ENCODE data around the gene CASK.
A peak's percentile ranks its signal among the peaks of the same experiment; 100 is the strongest.
"Not testable (repeated sequence)": the region's sequence is repeated elsewhere in the genome, so short reads cannot be mapped to it uniquely, and the experiment has no call there.

CASK gene

DNA sequence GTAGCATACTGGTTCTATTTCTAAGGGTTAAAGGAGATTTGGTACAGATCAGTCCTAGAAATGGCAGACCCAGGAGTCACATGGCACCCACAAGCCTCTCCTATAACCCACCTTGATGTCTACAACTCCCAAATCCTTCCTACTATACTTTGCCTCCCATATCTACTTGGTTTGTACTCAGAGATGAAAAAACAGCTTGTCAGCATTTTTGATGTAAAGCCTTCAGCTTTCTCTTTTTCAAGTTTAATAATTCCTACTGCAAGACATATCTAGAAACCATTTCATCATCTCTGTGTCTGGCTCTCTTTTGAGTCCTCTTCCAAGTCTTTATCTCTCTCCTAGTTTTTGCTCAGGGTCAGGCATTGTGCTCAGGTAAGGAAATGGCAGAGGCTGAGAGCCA, 393.3 kb downstream of the CASK start:
- Mint-ChIP-seq H3K9me3 (no peaks in the 10 kb centered on the region), H3K36me3 (peaks cover 3% of the 10 kb centered on the region), H3K4me1 (no peaks in the 10 kb centered on the region), H3K4me3 (no peak overlapping the region), H3K27me3 (no peaks in the 10 kb centered on the region), H3K27ac (no peak overlapping the region)

GRCh38 chrX:41529221-41529620, 394.1 kb downstream of the CASK start:
- Mint-ChIP-seq H3K36me3 (peaks cover 3% of the 10 kb centered on the region), H3K4me1 (no peaks in the 10 kb centered on the region), H3K9me3 (no peaks in the 10 kb centered on the region), H3K27me3 (no peaks in the 10 kb centered on the region), H3K4me3 (no peak overlapping the region), H3K27ac (peak overlapping the region; percentile 62)

DNA sequence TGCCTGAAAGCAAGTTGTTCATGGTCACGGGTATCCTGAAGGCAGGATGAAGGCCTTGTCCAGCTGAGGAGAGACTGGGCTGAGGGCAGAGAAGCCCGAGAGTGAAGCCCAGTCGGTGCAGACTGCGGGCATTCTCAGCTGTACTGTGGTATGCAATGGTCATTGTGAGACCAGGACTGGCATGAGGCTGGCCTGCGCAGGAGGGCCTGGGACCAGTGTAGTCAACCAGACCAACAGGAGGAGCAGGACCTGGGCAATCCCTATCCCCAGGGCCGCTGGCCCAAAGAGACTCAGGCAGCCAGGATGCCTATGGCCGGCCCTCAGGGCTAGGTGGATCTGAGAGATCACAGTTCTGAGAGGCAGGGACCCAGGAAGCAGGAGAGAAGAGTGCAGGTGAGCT, 394.6 kb downstream of the CASK start:
- Mint-ChIP-seq H3K27me3 (no peaks in the 10 kb centered on the region), H3K27ac (peak overlapping the region; percentile 62), H3K4me3 (no peak overlapping the region), H3K4me1 (no peaks in the 10 kb centered on the region), H3K36me3 (peaks cover 1% of the 10 kb centered on the region), H3K9me3 (no peaks in the 10 kb centered on the region)

DNA sequence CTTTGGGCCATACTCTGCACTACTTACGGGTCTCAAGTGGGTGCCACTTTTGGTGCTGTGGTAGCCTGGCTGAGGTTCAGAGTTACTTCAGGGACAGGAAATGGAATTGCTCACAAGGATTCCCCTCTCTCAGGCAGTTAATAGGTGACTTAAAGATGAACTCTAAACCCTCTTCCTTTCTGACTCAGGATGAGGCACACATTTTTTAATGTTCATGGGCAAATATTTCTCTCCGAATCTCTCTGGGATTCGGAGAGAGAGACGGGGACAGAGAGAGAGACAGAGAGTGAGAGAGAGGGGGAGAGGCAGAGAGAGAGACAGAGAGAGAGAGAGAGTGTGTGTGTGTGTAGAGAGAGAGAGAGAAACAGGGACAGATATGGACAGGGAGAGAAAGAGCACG, 396.4 kb downstream of the CASK start:
- Mint-ChIP-seq H3K27ac (no peak overlapping the region), H3K9me3 (no peaks in the 10 kb centered on the region), H3K4me1 (no peaks in the 10 kb centered on the region), H3K36me3 (peaks cover 1% of the 10 kb centered on the region), H3K27me3 (no peaks in the 10 kb centered on the region), H3K4me3 (no peak overlapping the region)

- Mint-ChIP-seq H3K4me1 (no peaks in the 10 kb centered on the region), H3K36me3 (peaks cover 1% of the 10 kb centered on the region), H3K9me3 (no peaks in the 10 kb centered on the region), H3K4me3 (no peak overlapping the region), H3K27ac (no peak overlapping the region), H3K27me3 (no peaks in the 10 kb centered on the region)
Measured at GRCh38 chrX:41526271-41526670, 397.1 kb downstream of the CASK start.

DNA sequence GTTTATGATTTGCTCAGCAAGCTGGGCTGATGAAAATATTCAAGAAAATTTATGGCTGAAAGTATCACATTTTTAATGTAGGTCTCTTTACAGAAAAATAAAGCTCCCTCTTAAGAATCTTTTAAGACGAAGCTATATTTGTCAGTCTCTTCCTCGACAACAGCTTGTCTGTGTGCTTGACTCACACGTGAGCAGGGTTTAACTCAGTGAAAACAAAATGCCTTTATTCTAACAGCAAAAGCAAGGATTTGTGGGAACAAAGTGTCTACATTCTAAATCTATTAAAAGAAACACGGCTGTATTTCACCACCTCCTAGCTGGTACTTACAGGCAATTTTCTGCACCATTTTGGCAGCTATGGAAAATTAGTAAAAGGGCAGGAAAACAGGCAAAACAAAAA, 400.7 kb downstream of the CASK start:
- Mint-ChIP-seq H3K9me3 (no peaks in the 10 kb centered on the region), H3K4me1 (peaks cover 8% of the 10 kb centered on the region), H3K36me3 (no peaks in the 10 kb centered on the region), H3K27me3 (no peaks in the 10 kb centered on the region), H3K4me3 (no peak overlapping the region), H3K27ac (no peak overlapping the region)

GRCh38 chrX:41522081-41522480, 401.3 kb downstream of the CASK start:
- no peak overlapping the region for H3K27ac Mint-ChIP-seq
- H3K27me3 Mint-ChIP-seq: no peaks in the 10 kb centered on the region
- H3K4me3 Mint-ChIP-seq: no peak overlapping the region
- H3K36me3 Mint-ChIP-seq: no peaks in the 10 kb centered on the region
- H3K9me3 Mint-ChIP-seq: no peaks in the 10 kb centered on the region
- peaks cover 8% of the 10 kb centered on the region for H3K4me1 Mint-ChIP-seq

- no peaks in the 10 kb centered on the region for H3K9me3 Mint-ChIP-seq
- H3K27ac Mint-ChIP-seq: no peak overlapping the region
- no peaks in the 10 kb centered on the region for H3K27me3 Mint-ChIP-seq
- no peak overlapping the region for H3K4me3 Mint-ChIP-seq
- H3K36me3 Mint-ChIP-seq: no peaks in the 10 kb centered on the region
- H3K4me1 Mint-ChIP-seq: peaks cover 8% of the 10 kb centered on the region
Measured at GRCh38 chrX:41519468-41519867, 403.9 kb downstream of the CASK start.

GRCh38 chrX:41518841-41519220, 404.5 kb downstream of the CASK start:
- H3K4me3 Mint-ChIP-seq: no peak overlapping the region
- no peaks in the 10 kb centered on the region for H3K36me3 Mint-ChIP-seq
- H3K27ac Mint-ChIP-seq: no peak overlapping the region
- H3K4me1 Mint-ChIP-seq: peaks cover 8% of the 10 kb centered on the region
- H3K27me3 Mint-ChIP-seq: no peaks in the 10 kb centered on the region
- H3K9me3 Mint-ChIP-seq: no peaks in the 10 kb centered on the region

DNA sequence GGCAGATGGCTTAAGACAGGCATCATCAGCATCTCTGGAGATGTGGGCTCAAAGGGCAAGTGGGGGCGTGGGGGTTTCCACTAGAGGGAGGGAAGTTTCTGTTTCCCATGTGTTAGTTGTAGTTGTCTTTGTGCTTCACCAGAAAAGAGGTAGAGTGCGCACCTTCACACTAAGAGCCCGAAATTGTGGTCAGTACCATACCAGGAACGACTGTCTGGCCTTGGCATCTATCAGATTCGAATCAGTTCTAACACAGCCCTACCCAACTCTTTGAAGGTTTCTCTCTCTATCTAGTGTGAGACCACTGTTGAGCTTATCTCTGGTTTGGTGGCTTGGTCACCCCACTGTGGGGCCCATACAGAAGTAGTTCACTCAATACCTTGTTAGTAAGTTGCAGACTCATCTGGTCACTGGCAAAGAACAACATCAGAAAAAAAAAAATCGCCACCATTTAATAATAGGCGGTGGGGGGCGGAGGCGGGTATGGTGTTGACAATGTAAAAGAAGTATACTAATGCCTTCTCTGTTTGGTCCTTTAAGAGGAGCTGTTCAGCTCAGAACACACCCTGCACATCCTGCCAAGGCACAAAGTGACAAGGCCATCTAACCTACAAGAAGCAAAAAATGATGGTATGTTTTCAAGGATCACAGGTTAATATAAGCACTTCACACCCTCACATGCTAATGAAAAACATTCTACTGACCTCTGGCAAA, 405.1 kb downstream of the CASK start:
- Mint-ChIP-seq H3K36me3 (no peaks in the 10 kb centered on the region), H3K9me3 (no peaks in the 10 kb centered on the region), H3K4me1 (peaks cover 8% of the 10 kb centered on the region), H3K27ac (no peak overlapping the region), H3K4me3 (no peak overlapping the region), H3K27me3 (no peaks in the 10 kb centered on the region)

DNA sequence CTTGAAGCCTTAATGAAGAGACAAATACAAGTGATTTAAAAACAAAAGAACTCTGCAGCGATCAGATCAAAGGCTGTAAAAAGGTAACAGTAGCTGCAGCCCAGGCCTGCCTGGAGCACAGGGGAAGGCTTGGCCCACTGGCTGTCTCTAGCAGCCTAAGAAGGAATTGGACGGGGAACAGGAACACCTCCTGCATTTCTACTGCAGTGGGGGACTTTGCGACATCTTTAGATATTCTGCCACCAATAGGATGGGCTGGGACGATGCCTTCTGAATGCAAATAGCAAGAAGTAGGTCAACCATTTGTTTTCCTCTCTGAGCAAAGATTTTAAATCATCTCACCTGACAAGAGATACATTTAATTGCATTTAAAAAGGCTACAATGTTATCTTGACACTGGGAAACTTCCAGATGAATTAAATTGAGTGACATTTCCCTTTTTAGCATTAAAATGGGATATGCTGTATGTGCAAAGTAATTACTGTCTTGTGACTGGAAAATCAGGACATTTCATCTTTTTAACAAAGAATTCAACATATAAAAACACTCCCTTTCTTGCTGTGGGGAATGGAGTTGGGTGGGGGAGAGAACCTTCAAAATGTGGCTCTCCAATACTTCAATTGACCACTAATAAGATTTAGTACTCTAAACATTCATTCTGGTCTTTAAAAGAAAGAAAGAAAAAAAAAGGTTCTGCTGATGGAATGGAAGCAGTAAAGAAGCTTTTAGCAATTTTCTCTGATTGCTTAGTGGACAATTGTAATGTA, 406.2 kb downstream of the CASK start:
- peaks cover 8% of the 10 kb centered on the region for H3K4me1 Mint-ChIP-seq
- no peak overlapping the region for H3K4me3 Mint-ChIP-seq
- no peak overlapping the region for H3K27ac Mint-ChIP-seq
- H3K9me3 Mint-ChIP-seq: no peaks in the 10 kb centered on the region
- H3K36me3 Mint-ChIP-seq: no peaks in the 10 kb centered on the region
- H3K27me3 Mint-ChIP-seq: no peaks in the 10 kb centered on the region

- H3K27me3 Mint-ChIP-seq: no peaks in the 10 kb centered on the region
- no peak overlapping the region for H3K4me3 Mint-ChIP-seq
- H3K27ac Mint-ChIP-seq: no peak overlapping the region
- peaks cover 8% of the 10 kb centered on the region for H3K4me1 Mint-ChIP-seq
- no peaks in the 10 kb centered on the region for H3K36me3 Mint-ChIP-seq
- H3K9me3 Mint-ChIP-seq: no peaks in the 10 kb centered on the region
Measured at GRCh38 chrX:41516456-41516855, 406.9 kb downstream of the CASK start.

GRCh38 chrX:41515376-41515775, 408.0 kb downstream of the CASK start:
- H3K4me3 Mint-ChIP-seq: no peak overlapping the region
- no peak overlapping the region for H3K27ac Mint-ChIP-seq
- H3K27me3 Mint-ChIP-seq: no peaks in the 10 kb centered on the region
- H3K9me3 Mint-ChIP-seq: no peaks in the 10 kb centered on the region
- no peaks in the 10 kb centered on the region for H3K36me3 Mint-ChIP-seq
- H3K4me1 Mint-ChIP-seq: peaks cover 8% of the 10 kb centered on the region

DNA sequence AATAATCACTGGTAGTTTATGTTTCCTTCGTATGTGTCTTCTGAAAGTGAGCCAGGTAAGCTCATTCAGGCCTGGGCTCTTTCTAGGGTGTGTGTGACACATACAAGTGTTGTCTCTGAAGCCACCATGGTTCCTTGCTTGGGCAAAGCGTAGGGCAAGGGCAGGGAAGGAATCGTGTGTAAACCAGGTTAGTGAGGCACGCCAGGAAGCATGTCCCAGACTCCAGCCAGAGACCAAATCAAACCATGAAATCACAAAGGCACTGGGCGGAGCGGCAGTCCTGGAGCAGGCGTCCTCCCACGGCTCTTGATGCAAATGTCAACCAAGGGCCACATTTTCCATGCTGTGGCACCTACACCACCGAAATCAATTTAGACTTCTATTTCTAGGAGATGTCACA, 409.2 kb downstream of the CASK start:
- Mint-ChIP-seq H3K27ac (no peak overlapping the region), H3K4me1 (peaks cover 8% of the 10 kb centered on the region), H3K27me3 (no peaks in the 10 kb centered on the region), H3K4me3 (no peak overlapping the region), H3K36me3 (no peaks in the 10 kb centered on the region), H3K9me3 (no peaks in the 10 kb centered on the region)

GRCh38 chrX:41512853-41513252, 410.5 kb downstream of the CASK start:
- H3K27me3 Mint-ChIP-seq, H3K4me3 Mint-ChIP-seq, H3K36me3 Mint-ChIP-seq, H3K27ac Mint-ChIP-seq, H3K4me1 Mint-ChIP-seq, H3K9me3 Mint-ChIP-seq: not testable (repeated sequence)

GRCh38 chrX:41512394-41512793, 411.0 kb downstream of the CASK start:
- no peaks in the 10 kb centered on the region for H3K36me3 Mint-ChIP-seq
- no peak overlapping the region for H3K4me3 Mint-ChIP-seq
- no peaks in the 10 kb centered on the region for H3K27me3 Mint-ChIP-seq
- H3K9me3 Mint-ChIP-seq: no peaks in the 10 kb centered on the region
- no peak overlapping the region for H3K27ac Mint-ChIP-seq
- H3K4me1 Mint-ChIP-seq: no peaks in the 10 kb centered on the region

DNA sequence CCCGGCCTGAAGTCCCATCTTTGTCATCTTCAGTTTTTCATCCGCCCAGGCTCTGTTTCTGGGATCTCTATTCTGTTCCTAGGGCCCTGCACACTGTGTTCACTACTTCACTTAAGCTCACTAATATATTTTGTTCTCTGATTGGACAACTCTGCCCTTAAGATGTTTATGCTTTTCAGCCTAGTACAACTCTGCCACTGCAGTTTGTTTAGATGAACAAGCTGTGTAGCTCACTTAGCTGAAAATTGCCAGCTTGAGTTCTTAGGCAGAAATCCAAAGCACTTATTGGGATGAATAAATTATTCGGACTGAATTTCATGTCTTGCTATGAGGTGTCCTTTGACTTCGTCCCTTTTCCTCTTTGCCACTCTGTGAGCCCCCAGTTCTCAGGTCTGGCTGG, 415.4 kb downstream of the CASK start:
- no peak overlapping the region for H3K4me3 Mint-ChIP-seq
- H3K4me1 Mint-ChIP-seq: no peaks in the 10 kb centered on the region
- no peaks in the 10 kb centered on the region for H3K27me3 Mint-ChIP-seq
- H3K36me3 Mint-ChIP-seq: no peaks in the 10 kb centered on the region
- H3K27ac Mint-ChIP-seq: no peak overlapping the region
- H3K9me3 Mint-ChIP-seq: no peaks in the 10 kb centered on the region

Measured in activated naive CD4-positive, alpha-beta T cell treated with anti-CD3 and anti-CD28 coated beads, Interleukin-2, amount 50 U/mL, for 24 hours (primary cell).